SJCRH30 (cell line): Measurements from ENCODE around the gene LIME1. TPM values are rescaled to one million over a fixed set of nuclear protein-coding genes. Genes with fewer than 3 reads are reported as not detected.

Experiments
- DNase-seq, 2 experiments: peaks; one replicate each; pipeline ENCODE4 v3.0.0-alpha.2; 2015 to 2020
- H3K27ac ChIP-seq: fragments of 250-450 bp; sonication (Bioruptor Pico); 2 replicates; pipeline ENCODE4 v1.5.1; 2020; ENCODE audit warnings: mild to moderate bottlenecking, moderate library complexity
- H3K27me3 ChIP-seq: fragments of 250-450 bp; sonication (Bioruptor Pico); 2 replicates; pipeline ENCODE4 v1.5.1; 2020; ENCODE audit warnings: mild to moderate bottlenecking, moderate library complexity
- H3K36me3 ChIP-seq: fragments of 250-450 bp; sonication (Bioruptor Pico); 2 replicates; pipeline ENCODE4 v1.5.1; 2020; ENCODE audit warnings: mild to moderate bottlenecking, moderate library complexity
- H3K4me1 ChIP-seq: fragments of 250-450 bp; sonication (Bioruptor Pico); 2 replicates; pipeline ENCODE4 v1.5.1; 2020; ENCODE audit warnings: mild to moderate bottlenecking, moderate library complexity
- H3K4me3 ChIP-seq: fragments of 250-450 bp; sonication (Bioruptor Pico); 2 replicates; pipeline ENCODE4 v1.5.1; 2020; ENCODE audit warnings: mild to moderate bottlenecking, moderate library complexity
- H3K9me3 ChIP-seq: fragments of 250-450 bp; sonication (Bioruptor Pico); replicated peaks from 2 replicates; pipeline ENCODE4 v1.5.1; 2020; ENCODE audit warnings: mild to moderate bottlenecking, moderate library complexity
- total RNA-seq: library from RNA; depleted of rRNA; stranded (reverse); fragments of >200 nt; shearing (Covaris generic); gene quantifications from 2 replicates; pipeline ENCODE4 v1.2.3, GENCODE V29; 2014

LIME1 gene
- total RNA-seq, 1 experiment from 2014 or later, result 10.0 TPM

DNA sequence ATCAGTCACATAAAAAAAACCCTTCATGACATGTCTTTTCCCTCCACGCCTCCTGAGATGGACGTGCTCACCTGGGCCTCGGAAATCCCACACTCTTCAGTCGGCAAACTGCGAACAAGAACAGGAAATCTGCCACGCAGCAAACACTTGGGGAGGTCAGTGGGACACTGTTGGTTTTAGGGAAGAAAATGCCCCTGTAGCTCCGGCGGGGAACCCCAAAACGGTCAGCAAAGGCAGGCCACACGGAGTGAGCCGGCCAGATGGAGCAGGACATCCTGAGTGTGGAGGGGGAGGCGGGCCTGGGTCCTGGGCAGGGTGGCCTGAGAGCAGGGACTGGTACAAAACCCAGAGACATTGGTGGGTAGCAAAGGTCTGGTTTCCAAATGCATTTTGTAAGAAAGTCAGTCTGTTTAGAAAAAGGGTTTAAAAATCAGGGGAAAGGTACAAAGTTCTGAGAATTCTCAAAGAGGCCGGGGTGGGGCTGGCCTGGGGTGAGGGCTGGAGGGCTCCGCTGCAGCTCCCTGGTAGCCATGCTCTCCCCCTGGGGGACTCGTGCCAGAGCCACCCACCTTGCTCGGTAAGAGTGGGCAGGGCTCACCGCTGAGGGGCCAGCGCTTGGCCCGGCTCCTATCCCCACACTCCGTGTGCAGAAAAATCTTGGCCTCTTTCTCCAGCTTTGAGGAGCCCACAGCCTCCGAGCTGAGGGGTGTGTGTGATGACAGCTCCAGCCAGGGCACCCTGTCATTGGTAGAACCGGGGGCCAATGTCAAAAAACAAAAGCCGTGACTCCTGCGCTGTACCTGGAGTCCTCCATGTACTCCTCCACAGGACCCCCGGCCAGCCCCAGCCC is 8.3 kb downstream of the LIME1 start:
- no peak for DNase-seq
- H3K27me3 ChIP-seq, result no peaks in the 10 kb centered on the region
- H3K4me1 ChIP-seq, result peaks cover 6% of the 10 kb centered on the region
- no peak overlapping the region for H3K27ac ChIP-seq
- no peaks in the 10 kb centered on the region for H3K9me3 ChIP-seq
- H3K4me3 ChIP-seq, result no peak overlapping the region
- peaks cover 7% of the 10 kb centered on the region for H3K36me3 ChIP-seq

DNA sequence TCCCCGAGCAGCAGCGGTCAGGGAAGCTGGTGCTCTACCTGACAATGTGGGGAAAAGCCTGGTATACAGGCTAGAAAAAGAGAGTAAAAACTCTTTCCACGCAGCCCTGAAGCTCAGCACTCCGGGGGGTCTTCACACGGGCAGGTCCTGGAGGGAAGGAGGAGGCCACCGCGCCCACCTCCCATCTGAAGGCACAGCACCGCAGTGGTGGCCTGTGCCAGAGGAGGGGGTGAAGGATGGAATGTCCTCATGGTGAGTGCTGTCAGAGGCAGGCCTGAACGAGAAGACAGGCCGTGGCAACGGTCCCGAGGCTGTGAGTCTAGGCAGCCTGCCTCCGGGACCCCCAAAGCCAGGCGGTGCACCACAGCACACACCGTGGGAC is 9.0 kb downstream of the LIME1 start:
- Histone ChIP-seq H3K4me3 (no peak overlapping the region), H3K36me3 (peaks cover 7% of the 10 kb centered on the region), H3K27ac (no peak overlapping the region), H3K9me3 (no peaks in the 10 kb centered on the region), H3K4me1 (peaks cover 6% of the 10 kb centered on the region), H3K27me3 (no peaks in the 10 kb centered on the region)
- DNase-seq, result no peak

DNA sequence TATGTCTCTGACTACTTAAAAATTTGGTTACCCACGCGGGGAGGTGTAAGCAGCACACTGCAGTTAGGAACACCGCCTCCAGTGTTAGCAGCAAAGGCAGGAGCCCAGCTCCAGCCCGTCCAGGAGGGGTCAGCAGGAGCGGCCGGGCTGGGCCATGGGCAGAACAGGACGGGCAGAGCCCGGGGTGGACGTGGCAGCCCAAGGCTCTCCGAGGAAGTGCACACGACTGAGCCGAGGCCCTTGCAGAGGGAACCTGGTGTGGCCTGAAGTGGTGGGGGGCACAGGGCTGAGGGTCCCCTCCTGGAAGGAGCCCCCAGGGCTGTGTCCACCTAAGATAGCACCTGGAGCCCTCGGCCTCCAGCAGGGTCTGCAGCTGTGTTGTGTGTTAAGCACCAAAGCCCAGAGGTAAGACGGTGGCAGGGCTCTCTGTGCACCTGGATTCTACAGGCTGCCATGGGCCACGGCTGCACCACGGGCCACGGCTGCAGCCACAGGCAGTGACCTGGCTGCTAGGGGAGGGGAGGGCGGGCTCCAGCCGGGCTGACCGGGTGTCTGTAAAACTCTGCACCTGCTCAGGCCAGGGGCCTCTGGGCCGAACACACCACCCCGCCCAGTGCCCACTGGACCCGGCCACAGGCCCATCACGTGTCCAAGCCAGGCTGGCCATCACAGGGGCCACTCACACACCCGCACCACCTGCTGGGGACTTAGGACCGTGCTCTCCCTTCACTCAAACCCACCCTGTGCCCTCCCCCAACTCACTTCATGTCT is 9.7 kb downstream of the LIME1 start:
- no peak for DNase-seq
- H3K27ac ChIP-seq, result no peak overlapping the region
- H3K4me1 ChIP-seq, result peaks cover 4% of the 10 kb centered on the region
- H3K9me3 ChIP-seq, result no peaks in the 10 kb centered on the region
- H3K27me3 ChIP-seq, result no peaks in the 10 kb centered on the region
- H3K4me3 ChIP-seq, result no peak overlapping the region
- H3K36me3 ChIP-seq, result peaks cover 7% of the 10 kb centered on the region

DNA sequence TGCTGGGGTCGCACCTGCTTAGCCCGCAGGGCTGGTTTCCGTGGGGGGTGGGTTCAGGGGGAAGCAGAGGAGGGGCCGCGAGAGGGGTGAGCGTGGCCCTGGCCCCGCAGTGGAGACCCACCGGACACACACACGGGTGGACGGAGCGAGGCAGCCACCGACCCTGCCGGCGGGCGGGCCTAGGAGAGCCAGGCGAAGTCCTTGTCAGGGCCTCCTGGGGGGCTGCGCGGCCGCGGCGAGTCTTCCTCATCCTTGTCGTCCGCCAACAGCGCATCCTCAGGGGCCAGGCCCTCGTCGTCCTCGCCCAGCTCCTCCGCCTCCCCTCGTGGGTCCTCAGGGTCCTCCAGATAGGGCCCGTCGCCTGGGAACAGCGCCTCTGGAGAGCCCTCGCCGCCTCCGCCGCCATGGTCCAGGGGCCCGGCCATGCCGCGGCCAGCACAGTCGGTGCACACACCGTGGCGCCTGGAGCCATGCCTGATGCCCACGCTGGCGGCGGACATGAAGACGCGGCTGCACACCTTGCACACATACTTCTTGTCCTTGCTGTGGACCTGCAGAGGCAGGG is 10.4 kb downstream of the LIME1 start:
- no peaks in the 10 kb centered on the region for H3K27me3 ChIP-seq
- H3K9me3 ChIP-seq, result no peaks in the 10 kb centered on the region
- H3K27ac ChIP-seq, result no peak overlapping the region
- peaks cover 2% of the 10 kb centered on the region; the same call in 1 of the 2 replicates for H3K36me3 ChIP-seq
- H3K4me1 ChIP-seq, result no peaks in the 10 kb centered on the region
- DNase-seq, result no peak
- no peak overlapping the region for H3K4me3 ChIP-seq

DNA sequence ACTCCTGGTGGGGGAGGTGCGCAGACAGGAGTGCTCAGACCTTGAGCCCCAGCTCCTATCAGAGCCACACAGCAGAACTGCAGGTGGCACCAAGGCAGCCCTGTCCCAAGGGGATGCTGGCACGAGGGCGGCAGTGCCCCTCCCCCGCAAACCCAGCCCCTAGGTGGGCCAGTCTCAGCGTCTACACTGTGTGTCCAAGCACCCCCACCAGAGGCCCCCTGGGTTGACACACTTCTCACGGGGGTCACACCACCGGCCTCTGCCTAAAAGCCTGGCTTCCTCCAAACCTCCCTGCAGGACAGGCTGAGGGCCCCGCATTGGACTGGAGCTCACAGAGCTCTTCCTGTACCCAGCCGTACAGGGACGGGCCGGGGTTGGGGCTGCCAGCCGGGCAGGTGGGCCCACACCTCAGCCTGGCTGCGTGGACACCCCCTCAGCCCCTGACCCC is 11.2 kb downstream of the LIME1 start:
- Histone ChIP-seq H3K4me3 (no peak overlapping the region), H3K36me3 (peaks cover under 1% of the 10 kb centered on the region; the same call in 1 of the 2 replicates), H3K4me1 (no peaks in the 10 kb centered on the region), H3K9me3 (no peaks in the 10 kb centered on the region), H3K27ac (no peak overlapping the region), H3K27me3 (no peaks in the 10 kb centered on the region)
- DNase-seq, result no peak

DNA sequence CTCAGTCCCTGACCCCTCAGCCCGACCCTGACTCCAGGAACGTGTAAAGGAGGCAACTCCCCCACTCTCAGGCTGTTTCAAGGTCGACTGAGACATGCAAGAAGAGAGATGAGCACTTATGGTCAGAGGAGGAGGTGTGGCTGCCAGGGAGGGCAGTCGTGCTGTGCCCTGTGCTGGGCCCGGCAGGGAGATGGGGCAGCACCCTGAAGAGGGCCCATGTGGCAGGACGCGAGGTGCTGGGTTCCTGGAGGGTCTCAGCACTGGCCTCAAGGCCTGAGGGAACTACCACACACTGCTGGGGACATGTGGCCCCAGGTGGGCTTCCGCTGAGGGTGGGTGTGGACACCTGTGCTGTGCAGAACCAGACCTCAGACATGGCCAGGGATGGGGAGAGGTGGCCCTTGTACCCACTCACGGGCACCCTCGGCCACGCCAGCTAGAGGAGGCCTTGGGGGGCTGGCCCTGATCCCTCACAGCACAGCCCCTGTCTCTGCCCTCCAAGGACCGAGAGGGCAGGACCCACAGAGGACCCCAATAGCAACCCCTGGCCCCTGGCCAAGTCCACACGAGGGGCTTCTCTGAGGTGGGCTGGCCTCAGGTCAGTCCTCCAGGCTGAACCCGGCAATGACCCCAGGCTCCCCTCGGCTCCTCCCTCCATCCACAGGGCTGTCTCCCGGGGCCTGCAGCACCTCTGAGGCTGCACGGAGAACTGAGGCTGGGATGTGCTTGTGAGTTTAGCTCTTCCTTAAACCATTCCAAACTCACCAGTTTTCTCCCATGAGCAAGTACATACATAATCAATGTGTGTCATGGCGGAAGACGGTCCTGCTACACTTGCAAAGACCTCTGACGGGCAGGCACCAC is 11.8 kb downstream of the LIME1 start:
- H3K36me3 ChIP-seq, result no peaks in the 10 kb centered on the region; the same call in 1 of the 2 replicates
- no peak overlapping the region for H3K4me3 ChIP-seq
- no peaks in the 10 kb centered on the region for H3K27me3 ChIP-seq
- no peak overlapping the region for H3K27ac ChIP-seq
- DNase-seq, result no peak
- H3K4me1 ChIP-seq, result no peaks in the 10 kb centered on the region
- no peaks in the 10 kb centered on the region for H3K9me3 ChIP-seq

DNA sequence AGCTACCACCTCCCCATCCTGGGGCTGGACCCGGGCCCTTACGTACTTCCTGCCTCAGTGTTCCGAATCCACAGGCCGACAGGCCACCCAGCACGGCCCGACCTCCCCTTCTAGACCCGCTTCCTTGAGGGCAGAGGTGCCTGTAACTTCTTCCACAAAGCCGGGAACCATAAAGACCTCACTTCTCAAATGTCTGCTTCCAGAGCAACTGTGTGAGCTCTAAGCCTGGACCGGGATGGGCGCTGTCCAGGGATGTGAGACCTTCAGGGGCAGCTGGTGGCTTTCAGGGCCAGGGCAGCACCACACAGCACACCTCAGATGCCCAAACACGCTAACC is 12.4 kb downstream of the LIME1 start:
- Histone ChIP-seq H3K36me3 (no peaks in the 10 kb centered on the region; the same call in 1 of the 2 replicates), H3K27me3 (no peaks in the 10 kb centered on the region), H3K4me3 (no peak overlapping the region), H3K4me1 (no peaks in the 10 kb centered on the region), H3K9me3 (no peaks in the 10 kb centered on the region), H3K27ac (no peak overlapping the region)
- DNase-seq, result no peak

DNA sequence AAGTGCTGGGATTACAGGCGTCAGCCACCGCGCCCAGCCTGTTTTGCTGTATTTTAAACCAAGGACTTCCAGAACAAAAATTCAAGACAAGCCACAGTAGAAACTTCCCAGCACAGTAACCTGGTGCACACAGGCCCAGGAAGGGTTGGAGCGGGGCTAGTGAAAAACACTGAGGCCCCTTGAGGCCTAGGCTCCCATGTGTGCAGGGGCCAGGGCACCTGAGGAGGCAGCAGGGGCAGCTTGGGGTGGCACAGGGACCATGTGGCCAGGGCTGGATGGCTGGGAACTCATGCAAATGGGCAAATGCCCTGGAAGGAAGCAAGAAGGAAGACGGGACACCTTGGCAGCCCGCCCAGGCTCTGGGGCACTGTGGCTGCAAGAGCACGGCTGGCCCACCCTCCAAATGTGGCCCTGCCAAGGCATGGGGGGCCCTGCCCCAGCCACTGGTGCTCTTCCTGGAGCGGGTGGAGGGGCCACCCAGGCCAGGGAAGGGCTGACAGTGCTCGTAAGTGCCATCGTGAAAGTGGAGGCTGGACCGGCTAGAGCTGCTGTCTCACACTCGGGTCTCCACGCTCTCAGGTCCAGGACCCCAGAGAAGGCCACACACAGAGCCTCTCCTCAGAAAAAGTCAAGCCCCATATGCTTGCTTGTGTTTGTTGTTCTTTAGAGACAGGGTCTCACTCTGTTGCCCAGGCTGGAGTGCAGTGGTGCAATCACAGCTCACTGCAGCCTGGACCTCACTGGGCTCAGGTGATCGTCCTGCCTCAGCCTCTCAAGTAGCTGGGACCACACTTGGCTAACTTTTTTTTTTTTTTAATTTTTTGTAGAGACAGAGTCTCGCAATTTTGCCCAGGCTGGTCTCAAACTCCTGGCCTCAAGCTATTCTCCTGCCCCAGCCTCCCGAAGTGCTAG is 13.4 kb downstream of the LIME1 start:
- Histone ChIP-seq H3K4me1 (no peaks in the 10 kb centered on the region), H3K9me3 (no peaks in the 10 kb centered on the region), H3K27ac (no peak overlapping the region), H3K36me3 (no peaks in the 10 kb centered on the region), H3K4me3 (no peak overlapping the region), H3K27me3 (no peaks in the 10 kb centered on the region)
- DNase-seq, result no peak

DNA sequence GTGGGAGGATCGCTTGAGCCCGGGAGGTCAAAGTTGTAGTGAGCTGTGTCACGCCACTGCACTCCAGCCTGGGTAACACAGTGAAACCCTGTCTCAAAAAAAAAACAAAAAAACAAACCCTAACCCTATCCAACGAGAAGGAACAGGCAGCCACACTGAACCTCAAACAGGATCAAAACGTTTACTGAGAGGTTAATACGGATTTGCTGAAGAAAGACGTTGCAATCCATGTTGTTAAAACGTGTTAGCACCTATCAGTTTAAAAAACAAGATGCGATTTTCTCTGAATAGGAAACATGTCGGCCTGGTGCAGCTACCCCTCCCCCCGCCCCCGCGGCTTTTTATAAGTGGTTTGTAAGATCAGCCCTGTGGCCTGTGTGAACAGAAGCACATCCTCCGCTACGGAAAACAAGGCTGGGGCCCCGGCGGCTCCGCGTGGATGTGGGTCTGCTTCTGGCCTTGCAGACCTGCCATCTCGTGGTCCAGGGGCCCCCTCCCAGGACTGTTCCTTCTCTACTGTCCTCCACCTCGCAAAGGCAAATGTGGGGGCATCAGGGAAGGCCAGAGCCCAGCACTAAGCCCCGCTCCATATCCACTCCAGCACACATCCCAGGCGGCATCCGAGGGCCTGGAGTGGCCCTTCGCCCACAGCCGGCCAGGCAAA is 14.5 kb downstream of the LIME1 start:
- no peak for DNase-seq
- Histone ChIP-seq H3K4me1 (no peaks in the 10 kb centered on the region), H3K9me3 (no peaks in the 10 kb centered on the region), H3K27ac (no peak overlapping the region), H3K4me3 (no peak overlapping the region), H3K36me3 (no peaks in the 10 kb centered on the region), H3K27me3 (no peaks in the 10 kb centered on the region)

DNA sequence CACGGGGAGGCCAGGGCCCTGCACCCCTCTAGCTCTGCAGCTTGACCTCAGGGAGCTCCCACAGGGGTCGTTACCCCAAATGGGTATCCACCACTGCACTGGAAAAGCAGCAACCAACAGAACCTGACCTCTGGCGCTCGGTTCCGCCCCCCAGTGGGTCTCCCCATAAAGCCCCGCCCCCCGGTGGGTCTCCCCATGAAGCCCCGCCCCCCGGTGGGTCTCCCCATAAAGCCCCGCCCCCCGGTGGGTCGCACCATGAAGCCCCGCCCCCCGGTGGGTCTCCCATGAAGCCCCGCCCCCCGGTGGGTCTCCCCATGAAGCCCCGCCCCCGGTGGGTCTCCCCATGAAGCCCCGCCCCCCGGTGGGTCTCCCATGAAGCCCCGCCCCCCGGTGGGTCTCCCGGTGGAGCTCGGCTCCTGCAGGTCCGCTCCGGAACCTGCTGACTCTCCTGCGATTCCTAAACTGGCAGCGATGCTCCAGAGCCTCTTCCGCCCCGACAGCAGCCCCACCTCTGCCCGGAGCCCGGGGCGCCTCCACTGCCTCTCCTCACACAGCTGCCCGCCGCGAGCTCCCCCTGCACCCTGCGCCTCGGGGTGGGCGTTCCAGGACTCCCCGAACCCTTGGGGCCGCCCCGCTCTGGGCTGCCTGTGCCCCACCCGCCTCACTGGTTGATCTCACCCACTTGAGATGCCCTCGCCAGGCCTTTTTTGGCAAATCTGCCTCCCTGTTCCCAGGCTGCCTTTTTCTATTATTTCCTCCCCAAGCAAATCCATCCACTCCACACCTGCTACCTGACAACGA is 15.2 kb downstream of the LIME1 start:
- H3K27ac ChIP-seq, result no peak overlapping the region
- no peaks in the 10 kb centered on the region for H3K4me1 ChIP-seq
- no peaks in the 10 kb centered on the region for H3K27me3 ChIP-seq
- H3K4me3 ChIP-seq, result no peak overlapping the region
- peak in 1 of 2 experiments; percentile 50 for DNase-seq
- H3K36me3 ChIP-seq, result no peaks in the 10 kb centered on the region
- no peaks in the 10 kb centered on the region for H3K9me3 ChIP-seq

DNA sequence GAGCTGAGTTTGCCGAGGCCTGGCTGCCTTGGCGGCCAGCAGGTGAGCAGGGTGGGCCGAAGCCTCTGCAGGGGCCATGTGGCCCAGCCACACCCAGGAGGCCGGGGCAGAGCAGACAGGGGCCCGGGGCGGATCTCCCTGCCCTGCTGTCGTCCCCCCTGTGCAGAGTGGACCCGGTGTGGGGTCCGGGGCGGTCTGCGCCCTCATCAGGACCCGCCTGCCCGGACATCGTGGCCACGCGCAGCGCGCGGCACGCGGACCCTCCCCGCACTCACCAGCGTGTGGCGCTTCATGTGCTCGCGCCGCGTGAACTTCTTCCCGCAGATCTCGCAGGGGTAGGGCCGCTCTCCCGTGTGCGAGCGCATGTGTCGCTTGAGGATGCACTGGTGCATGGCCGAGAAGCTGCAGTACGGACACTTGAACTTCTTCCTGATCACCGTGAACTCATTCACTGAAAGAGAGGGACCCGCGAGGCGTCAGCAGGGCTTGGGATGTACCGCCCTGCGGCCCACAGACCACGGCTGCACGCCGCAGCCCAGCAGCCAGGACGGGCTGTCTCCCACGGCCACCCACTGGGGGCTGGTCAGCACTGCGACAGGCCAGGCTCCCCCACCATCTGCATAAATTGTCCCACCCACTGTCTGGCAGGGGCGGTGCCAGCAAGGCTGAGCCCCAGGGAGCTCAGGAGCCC is 16.1 kb downstream of the LIME1 start:
- no peaks in the 10 kb centered on the region for H3K4me1 ChIP-seq
- H3K9me3 ChIP-seq, result no peaks in the 10 kb centered on the region
- H3K27ac ChIP-seq, result no peak overlapping the region
- no peak for DNase-seq
- H3K4me3 ChIP-seq, result no peak overlapping the region
- H3K27me3 ChIP-seq, result no peaks in the 10 kb centered on the region
- H3K36me3 ChIP-seq, result no peaks in the 10 kb centered on the region

DNA sequence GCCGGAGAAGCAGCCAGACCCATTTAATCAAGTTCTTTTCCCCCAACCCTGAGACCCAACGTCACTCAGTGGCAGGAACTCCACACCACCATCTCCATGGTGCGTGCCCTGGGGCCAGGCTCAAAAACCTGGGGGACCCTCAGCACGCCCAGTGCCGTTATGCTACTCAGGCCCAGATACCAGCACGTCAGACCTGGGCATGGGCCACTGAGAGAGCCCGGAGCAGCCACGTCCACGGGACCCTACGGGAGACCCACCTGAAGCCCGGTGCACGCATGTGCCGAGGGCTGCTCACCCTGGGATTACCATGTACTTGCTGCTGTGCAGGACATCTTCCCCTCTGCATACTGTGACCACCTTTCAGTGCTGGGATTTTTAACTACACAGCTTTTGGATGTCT is 16.9 kb downstream of the LIME1 start:
- DNase-seq, result no peak

More for the DNA sequence above, 16.9 kb downstream of the LIME1 start:
- Histone ChIP-seq H3K27me3 (no peaks in the 10 kb centered on the region), H3K36me3 (no peaks in the 10 kb centered on the region), H3K4me1 (no peaks in the 10 kb centered on the region), H3K9me3 (no peaks in the 10 kb centered on the region), H3K27ac (no peak overlapping the region), H3K4me3 (no peak overlapping the region)
